HUES48 (cell line): ENCODE results near the gene PODXL.

Source experiments
- H3K27ac ChIP-seq: one replicate; pipeline ENCODE4 v1.7.0; 2013; ENCODE audit warnings: low read depth, low read length, inconsistent platforms
- H3K27me3 ChIP-seq: 2 replicates; pipeline ENCODE4 v1.6.1; 2013; ENCODE audit warnings: mild to moderate bottlenecking, low read length; ENCODE audit not compliant: control insufficient read depth, insufficient read depth
- H3K36me3 ChIP-seq: 2 replicates; pipeline ENCODE4 v1.6.1; 2013; ENCODE audit warnings: low read length; ENCODE audit not compliant: control insufficient read depth, insufficient read depth
- H3K4me1 ChIP-seq: 2 replicates; pipeline ENCODE4 v1.6.1; 2013; ENCODE audit warnings: mild to moderate bottlenecking, low read length; ENCODE audit not compliant: control insufficient read depth, insufficient read depth
- H3K4me3 ChIP-seq: 2 replicates; pipeline ENCODE4 v1.5.1; 2013; ENCODE audit warnings: mild to moderate bottlenecking, low read depth, low read length
- H3K9ac ChIP-seq: 2 replicates; pipeline ENCODE4 v1.6.1; 2013; ENCODE audit warnings: mild to moderate bottlenecking, low read depth, low read length, moderate library complexity
- H3K9me3 ChIP-seq: 2 replicates; pipeline ENCODE4 v1.6.1; 2013; ENCODE audit warnings: low read length; ENCODE audit not compliant: control insufficient read depth, insufficient read depth

The PODXL gene

DNA sequence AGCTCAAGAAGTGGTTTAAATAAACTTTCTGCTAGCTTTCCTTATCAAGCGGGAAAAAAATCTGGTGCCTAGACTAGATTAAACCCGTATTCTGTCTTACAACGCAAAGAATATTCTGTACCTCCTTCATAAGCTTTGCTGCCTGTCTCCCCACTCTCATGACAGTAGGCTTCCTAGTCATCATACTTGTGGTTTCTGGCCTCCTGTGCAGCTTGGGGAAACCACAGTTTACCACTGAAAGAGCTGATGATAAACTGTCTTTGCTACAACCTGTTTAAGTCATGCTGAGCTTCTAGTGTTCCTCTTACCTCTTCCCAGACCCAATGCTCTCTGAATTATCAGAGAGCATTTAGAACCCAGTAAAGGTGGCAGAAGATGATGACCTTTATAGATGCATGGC lies 55.0 kb downstream of the PODXL start:
- Histone ChIP-seq H3K27me3 (no peaks in the 10 kb centered on the region), H3K9ac (no peak overlapping the region), H3K9me3 (no peaks in the 10 kb centered on the region), H3K27ac (no peak overlapping the region), H3K4me1 (no peaks in the 10 kb centered on the region), H3K4me3 (no peak overlapping the region), H3K36me3 (peaks cover 93% of the 10 kb centered on the region)

DNA sequence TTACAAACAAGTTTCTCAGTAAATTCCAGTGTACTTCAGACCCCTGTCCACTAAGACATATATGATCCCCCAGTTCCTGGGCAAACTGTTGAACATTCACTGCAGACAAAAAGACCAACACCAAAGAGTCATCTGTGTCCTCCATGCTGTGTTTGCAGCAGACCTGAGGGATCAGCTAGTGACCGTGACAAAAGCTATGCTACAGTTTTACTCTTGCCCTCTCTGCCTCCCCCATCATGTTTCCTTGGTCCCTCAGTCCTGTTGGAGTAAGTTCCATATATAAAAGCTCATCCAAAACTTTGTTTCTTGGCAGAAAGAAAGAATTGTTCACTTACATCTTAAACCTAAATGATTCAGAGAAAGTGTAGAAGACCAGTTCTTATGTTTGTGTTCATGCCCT lies 56.1 kb downstream of the PODXL start:
- Histone ChIP-seq H3K36me3 (peaks cover 85% of the 10 kb centered on the region), H3K27me3 (no peaks in the 10 kb centered on the region), H3K4me3 (no peak overlapping the region), H3K4me1 (no peaks in the 10 kb centered on the region), H3K27ac (peak overlapping the region; percentile 16), H3K9me3 (no peaks in the 10 kb centered on the region), H3K9ac (no peak overlapping the region)

DNA sequence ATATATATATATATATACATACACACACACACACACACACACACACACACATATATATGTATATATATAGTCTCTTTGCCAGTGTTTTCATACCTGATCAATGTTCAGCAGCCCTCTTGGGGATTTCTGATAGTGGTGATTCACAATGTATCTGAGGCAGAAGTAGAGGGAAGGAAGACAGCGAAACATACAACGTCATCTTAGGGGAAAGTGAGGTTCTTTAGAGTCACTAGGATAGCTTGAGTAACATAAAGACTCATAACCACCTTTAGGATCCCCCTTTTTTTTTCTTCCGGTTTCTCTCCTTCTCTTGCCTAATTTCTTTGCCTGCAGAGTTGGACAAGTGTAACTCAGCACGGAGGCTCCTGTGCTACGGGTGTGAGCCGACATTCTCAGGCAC lies 56.6 kb downstream of the PODXL start:
- H3K4me3 ChIP-seq, result no peak overlapping the region
- H3K9ac ChIP-seq, result no peak overlapping the region
- no peaks in the 10 kb centered on the region for H3K9me3 ChIP-seq
- no peaks in the 10 kb centered on the region for H3K4me1 ChIP-seq
- H3K36me3 ChIP-seq, result peaks cover 80% of the 10 kb centered on the region
- H3K27me3 ChIP-seq, result no peaks in the 10 kb centered on the region
- no peak overlapping the region for H3K27ac ChIP-seq

DNA sequence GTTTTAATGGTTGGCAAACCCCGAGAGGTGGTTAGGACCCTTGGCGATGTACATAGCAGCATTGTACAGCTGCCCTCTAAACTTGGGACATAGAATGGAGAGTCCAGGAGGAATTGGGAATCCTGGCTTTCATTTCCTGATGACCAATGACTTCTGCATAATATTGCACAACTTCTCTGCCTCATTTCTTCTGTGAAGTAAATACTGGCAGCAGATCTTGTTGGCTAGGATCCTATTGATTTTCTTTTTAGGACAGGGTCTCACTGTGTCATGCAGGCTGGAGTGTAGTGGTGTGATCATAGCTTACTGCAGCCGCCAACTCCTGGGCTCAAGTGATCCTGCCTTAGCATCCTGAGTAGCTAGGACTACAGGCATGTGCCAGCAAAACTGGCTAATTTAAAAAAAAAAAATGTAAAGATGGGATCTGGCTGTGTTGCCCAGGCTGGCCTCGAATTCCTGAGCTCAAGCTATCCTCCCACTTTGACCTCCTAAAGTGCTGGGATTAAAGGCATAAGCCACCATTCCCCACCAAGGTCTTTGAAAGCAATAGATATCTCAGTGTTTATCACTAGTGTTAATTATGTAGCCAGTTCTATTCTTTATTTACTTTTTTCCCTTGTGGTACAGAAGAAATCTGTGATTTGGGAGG lies 58.1 kb downstream of the PODXL start:
- Histone ChIP-seq H3K36me3 (peaks cover 65% of the 10 kb centered on the region), H3K9ac (no peak overlapping the region), H3K4me3 (no peak overlapping the region), H3K4me1 (no peaks in the 10 kb centered on the region), H3K27me3 (no peaks in the 10 kb centered on the region), H3K27ac (no peak overlapping the region), H3K9me3 (no peaks in the 10 kb centered on the region)

DNA sequence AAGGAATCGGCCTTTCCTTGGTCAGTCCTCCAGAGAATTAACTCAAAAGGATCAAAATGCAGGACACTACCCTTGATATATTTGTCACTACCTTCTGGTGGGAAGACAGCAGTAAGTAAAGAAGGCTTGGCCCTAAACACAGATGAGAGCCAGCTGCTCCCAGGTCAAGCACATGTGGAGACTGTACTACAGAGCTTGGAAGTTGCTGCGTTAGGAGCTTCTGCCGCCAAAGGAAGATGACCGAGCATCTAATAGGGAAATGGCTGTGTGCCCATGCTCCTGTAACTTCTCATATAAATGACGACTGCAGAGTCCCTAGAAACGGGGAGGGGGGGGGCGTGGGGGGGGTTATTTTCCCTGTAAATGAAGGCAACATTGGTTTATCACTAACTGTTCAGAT lies 59.0 kb downstream of the PODXL start:
- Histone ChIP-seq H3K27me3 (no peaks in the 10 kb centered on the region), H3K36me3 (peaks cover 56% of the 10 kb centered on the region), H3K4me3 (no peak overlapping the region), H3K27ac (peak overlapping the region; percentile 34), H3K4me1 (no peaks in the 10 kb centered on the region), H3K9me3 (no peaks in the 10 kb centered on the region), H3K9ac (no peak overlapping the region)

- Histone ChIP-seq H3K4me1 (no peaks in the 10 kb centered on the region), H3K27ac (no peak overlapping the region), H3K36me3 (peaks cover 40% of the 10 kb centered on the region), H3K9me3 (no peaks in the 10 kb centered on the region), H3K27me3 (no peaks in the 10 kb centered on the region), H3K9ac (no peak overlapping the region), H3K4me3 (no peak overlapping the region)
Observed at GRCh38 chr7:131495669-131496498, 60.5 kb downstream of the PODXL start.

DNA sequence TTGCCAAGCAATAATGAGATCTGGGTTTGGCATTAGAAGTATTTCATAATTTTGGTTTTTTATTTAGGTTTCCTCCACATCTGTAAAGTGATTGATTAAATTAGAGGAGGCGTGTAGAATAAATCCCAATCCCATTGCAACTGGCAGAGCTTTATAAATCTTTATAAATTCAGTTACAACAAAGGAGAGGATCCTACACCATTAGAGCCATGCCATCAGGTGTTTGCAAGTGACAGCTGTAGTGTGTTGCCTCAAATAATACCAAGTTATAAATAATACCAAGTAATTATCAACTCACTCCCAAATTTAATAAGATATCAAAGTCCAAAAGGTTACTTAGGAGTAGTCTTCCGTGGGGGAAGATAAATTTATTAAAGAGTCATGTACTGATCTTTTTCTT lies 62.2 kb downstream of the PODXL start:
- no peak overlapping the region for H3K9ac ChIP-seq
- H3K4me3 ChIP-seq, result no peak overlapping the region
- no peaks in the 10 kb centered on the region for H3K27me3 ChIP-seq
- no peaks in the 10 kb centered on the region for H3K9me3 ChIP-seq
- H3K27ac ChIP-seq, result peak overlapping the region; percentile 30
- peaks cover 24% of the 10 kb centered on the region for H3K36me3 ChIP-seq
- no peaks in the 10 kb centered on the region for H3K4me1 ChIP-seq

GRCh38 chr7:131493581-131493980 lies 62.8 kb downstream of the PODXL start:
- H3K4me3 ChIP-seq, result no peak overlapping the region
- H3K9ac ChIP-seq, result no peak overlapping the region
- H3K36me3 ChIP-seq, result peaks cover 18% of the 10 kb centered on the region
- no peaks in the 10 kb centered on the region for H3K27me3 ChIP-seq
- no peaks in the 10 kb centered on the region for H3K9me3 ChIP-seq
- H3K27ac ChIP-seq, result peak overlapping the region; percentile 30
- H3K4me1 ChIP-seq, result no peaks in the 10 kb centered on the region

DNA sequence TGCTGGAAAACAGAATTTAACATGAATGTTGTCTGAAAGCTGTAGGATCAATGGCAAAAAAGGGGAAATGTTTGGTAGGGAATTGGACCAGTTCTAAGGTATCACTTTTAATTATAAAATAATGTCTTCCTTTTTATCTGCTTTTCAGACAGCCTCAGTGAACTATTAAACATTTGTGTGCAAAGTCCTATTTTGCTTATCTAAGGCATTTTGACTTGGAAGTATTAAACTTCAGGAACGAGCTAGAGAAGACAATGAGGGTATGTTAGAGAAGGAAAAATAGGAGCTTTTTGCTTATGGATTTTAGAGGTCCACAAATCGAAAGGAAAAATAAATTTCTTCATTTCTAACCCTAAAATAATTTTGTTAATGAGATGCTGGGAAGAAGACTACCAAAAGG lies 63.3 kb downstream of the PODXL start:
- Histone ChIP-seq H3K4me1 (no peaks in the 10 kb centered on the region), H3K9ac (no peak overlapping the region), H3K27ac (peak overlapping the region; percentile 3), H3K27me3 (no peaks in the 10 kb centered on the region), H3K4me3 (no peak overlapping the region), H3K36me3 (peaks cover 13% of the 10 kb centered on the region), H3K9me3 (no peaks in the 10 kb centered on the region)

DNA sequence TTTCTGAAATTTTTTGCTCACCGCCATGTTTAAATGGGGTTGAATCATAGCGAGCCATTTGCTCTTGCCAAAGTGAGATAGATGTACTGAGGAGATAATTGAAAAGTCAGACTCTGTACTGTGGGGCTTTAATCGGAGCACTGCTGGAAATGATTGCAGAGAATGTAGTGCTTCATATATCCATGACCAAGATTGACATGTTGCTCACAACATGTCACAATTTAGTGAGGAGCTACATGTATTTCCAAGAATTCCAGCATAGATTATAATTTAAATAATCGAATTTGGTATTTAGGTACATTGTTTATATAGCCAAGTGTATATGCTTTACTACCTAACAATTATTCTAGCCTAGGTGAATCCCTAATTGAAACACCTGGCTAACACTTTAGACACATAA lies 66.5 kb downstream of the PODXL start:
- Histone ChIP-seq H3K27ac (no peak overlapping the region), H3K4me1 (no peaks in the 10 kb centered on the region), H3K27me3 (no peaks in the 10 kb centered on the region), H3K4me3 (no peak overlapping the region), H3K9me3 (no peaks in the 10 kb centered on the region), H3K9ac (no peak overlapping the region), H3K36me3 (peaks cover 9% of the 10 kb centered on the region; the same call in 1 of the 2 replicates)

DNA sequence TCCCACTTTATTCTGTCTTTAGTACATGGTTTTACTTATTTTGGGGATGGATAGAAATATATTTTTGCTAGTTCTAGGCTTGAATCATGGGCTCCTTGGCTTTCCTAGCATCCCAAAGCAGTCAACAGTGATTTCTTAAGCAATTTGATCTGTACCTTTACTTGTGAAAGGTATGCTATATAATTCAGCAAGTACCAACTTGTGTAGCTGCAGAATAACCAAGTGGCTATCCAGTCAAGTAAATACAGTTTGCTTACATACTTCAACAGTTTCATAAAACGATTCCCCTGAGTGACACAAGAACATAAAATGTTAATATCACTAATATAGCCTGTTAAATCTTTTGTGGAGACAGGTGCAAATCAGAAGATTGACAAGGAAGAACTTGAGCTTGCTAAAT lies 67.2 kb downstream of the PODXL start:
- Histone ChIP-seq H3K27ac (no peak overlapping the region), H3K9ac (no peak overlapping the region), H3K27me3 (no peaks in the 10 kb centered on the region), H3K4me3 (no peak overlapping the region), H3K4me1 (no peaks in the 10 kb centered on the region), H3K9me3 (no peaks in the 10 kb centered on the region), H3K36me3 (peaks cover 9% of the 10 kb centered on the region; the same call in 1 of the 2 replicates)
